Measurements from ENCODE around the gene KIRREL2. TPM values are rescaled to one million over a fixed set of nuclear protein-coding genes. Genes with fewer than 3 reads are reported as not detected.

The KIRREL2 gene
- not detected in 2 replicates for total RNA-seq

GRCh38 chr19:35856546-35857149 is at the start of gene KIRREL2:
Gene KIRREL2 (plus strand): TSS chr19:35856911. CDS start chr19:35857120, 209 bp downstream.

GRCh38 chr19:35812220-35813042 is 44.3 kb upstream of the KIRREL2 start, which contains the start of gene PRODH2:
Gene PRODH2 (minus strand): TSS chr19:35812845. CDS start chr19:35812805, 40 bp downstream.

GRCh38 chr19:35852029-35852780 is 4.5 kb upstream of the KIRREL2 start, which contains the start of gene NPHS1:
Gene NPHS1 (minus strand): TSS chr19:35852504. CDS start chr19:35851837, 667 bp downstream.

GRCh38 chr19:35868172-35868822 is 11.6 kb downstream of the KIRREL2 start, which contains the start of gene APLP1:
Gene APLP1 (plus strand): TSS chr19:35868574. CDS start chr19:35868637, 63 bp downstream.

GRCh38 chr19:35901854-35902661 is 45.3 kb downstream of the KIRREL2 start, which contains the start of gene HCST:
Gene HCST (plus strand): TSS chr19:35902529. CDS start chr19:35902594, 65 bp downstream.

GRCh38 chr19:35908010-35908441 is 51.3 kb downstream of the KIRREL2 start, which contains the start of gene TYROBP:
Gene TYROBP (minus strand): TSS chr19:35908295. CDS start chr19:35908228, 67 bp downstream.

Other genes starting within 250 kb of the KIRREL2 start
- 6.6 and 12.2 TPM in 2 replicates for gene HAUS5, start 244.2 kb upstream of the KIRREL2 start, total RNA-seq
- 53.3 and 62.4 TPM in 2 replicates for gene RBM42, start 227.9 kb upstream of the KIRREL2 start, total RNA-seq
- gene ETV2, start 215.2 kb upstream of the KIRREL2 start, total RNA-seq, result 0.17 and 0.44 TPM in 2 replicates
- gene COX6B1, start 208.6 kb upstream of the KIRREL2 start, total RNA-seq, result 225 and 365 TPM in 2 replicates
- gene UPK1A, start 190.4 kb upstream of the KIRREL2 start, total RNA-seq, result not detected in 2 replicates
- not detected in 2 replicates for gene ZBTB32, start 152.4 kb upstream of the KIRREL2 start, total RNA-seq
- gene KMT2B, start 138.9 kb upstream of the KIRREL2 start, total RNA-seq, result 9.8 and 10.9 TPM in 2 replicates
- gene IGFLR1, start 114.5 kb upstream of the KIRREL2 start, total RNA-seq, result 0.29 and 1.2 TPM in 2 replicates
- 4.6 and 7.3 TPM in 2 replicates for gene U2AF1L4, start 111.5 kb upstream of the KIRREL2 start, total RNA-seq
- gene PSENEN, start 111.3 kb upstream of the KIRREL2 start, total RNA-seq, result 18.4 and 20.2 TPM in 2 replicates
- 8.0 and 18.5 TPM in 2 replicates for gene LIN37, start 108.3 kb upstream of the KIRREL2 start, total RNA-seq
- gene HSPB6, start 99.9 kb upstream of the KIRREL2 start, total RNA-seq, result 125 and 302 TPM in 2 replicates
- gene PROSER3, start 98.7 kb upstream of the KIRREL2 start, total RNA-seq, result 6.1 and 9.9 TPM in 2 replicates
- 5.6 and 10.0 TPM in 2 replicates for gene ARHGAP33, start 81.3 kb upstream of the KIRREL2 start, total RNA-seq
- gene PRODH2, start 44.1 kb upstream of the KIRREL2 start, total RNA-seq, result not detected in 2 replicates
- gene NPHS1, start 4.4 kb upstream of the KIRREL2 start, total RNA-seq, result not detected in 2 replicates
- gene APLP1, start 11.7 kb downstream of the KIRREL2 start, total RNA-seq, result 5.1 and 11.7 TPM in 2 replicates
- 3.2 and 3.6 TPM in 2 replicates for gene NFKBID, start 43.6 kb downstream of the KIRREL2 start, total RNA-seq
- 0.87 and 1.8 TPM in 2 replicates for gene HCST, start 45.6 kb downstream of the KIRREL2 start, total RNA-seq
- 0.33 TPM in 1 of 2 replicates, not detected in the other for gene TYROBP, start 51.4 kb downstream of the KIRREL2 start, total RNA-seq
- 2.5 and 6.3 TPM in 2 replicates for gene LRFN3, start 79.5 kb downstream of the KIRREL2 start, total RNA-seq
- gene SDHAF1, start 138.3 kb downstream of the KIRREL2 start, total RNA-seq, result 8.9 and 12.9 TPM in 2 replicates
- 0.15 and 0.50 TPM in 2 replicates for gene SYNE4, start 151.9 kb downstream of the KIRREL2 start, total RNA-seq
- 18.9 and 22.8 TPM in 2 replicates for gene ALKBH6, start 157.3 kb downstream of the KIRREL2 start, total RNA-seq
- gene CLIP3, start 176.0 kb downstream of the KIRREL2 start, total RNA-seq, result 19.3 and 30.8 TPM in 2 replicates
- gene THAP8, start 197.4 kb downstream of the KIRREL2 start, total RNA-seq, result 4.5 and 6.5 TPM in 2 replicates
- 0.50 and 6.4 TPM in 2 replicates for gene WDR62, start 198.0 kb downstream of the KIRREL2 start, total RNA-seq

All from smooth muscle cell of trachea (primary cell).